Tibial nerve (tissue), 4 donors: ENCODE results near the gene SPATS2. TPM values are rescaled to one million over a fixed set of nuclear protein-coding genes. Genes with fewer than 3 reads are reported as not detected.

ENCODE experiments used
- DNase-seq, 2 donors: peaks; one replicate each; pipeline ENCODE4 v3.0.0-alpha.2; 2019; ENCODE audit warnings: low spot score in 2 of 2
- H3K27ac ChIP-seq, 4 donors: fragments of 200-600 bp; sonication (generic) in 3 of 4; one replicate each; pipeline ENCODE4 v1.5.1; 2017 to 2019; ENCODE audit warnings: mild to moderate bottlenecking in 1 of 4
- H3K27me3 ChIP-seq, 2 donors: fragments of 200-600 bp; sonication (generic) in 1 of 2; one replicate each; pipeline versions ENCODE4 v1.5.1 to v1.6.0; 2017 to 2019
- H3K36me3 ChIP-seq, 3 donors: fragments of 200-600 bp; sonication (generic); one replicate each; pipeline ENCODE4 v1.5.1; 2018 to 2019
- H3K4me1 ChIP-seq, 4 donors: fragments of 200-600 bp; sonication (generic) in 3 of 4; one replicate each; pipeline ENCODE4 v1.5.1; 2017 to 2019
- H3K4me3 ChIP-seq, 4 donors: fragments of 200-600 bp; sonication (generic) in 3 of 4; one replicate each; pipeline ENCODE4 v1.5.1; 2017 to 2019; ENCODE audit warnings: mild to moderate bottlenecking in 1 of 4, moderate library complexity in 1 of 4
- H3K9me3 ChIP-seq, 4 donors: fragments of 200-600 bp; sonication (generic) in 3 of 4; one replicate each; pipeline ENCODE4 v1.5.1; 2017 to 2019
- CTCF ChIP-seq, 5 experiments: fragments of 200-600 bp in 3 of 5; fragments of 450-650 bp in 2 of 5; sonication (generic) in 3 of 5; IDR thresholded peaks; one replicate each; pipeline ENCODE4 v1.5.1; 2016 to 2019; ENCODE audit warnings: antibody characterized with exemption in 5 of 5, mild to moderate bottlenecking in 3 of 5, moderate library complexity in 2 of 5
- EP300 ChIP-seq, 2 donors: sonication (generic); formaldehyde crosslinking; IDR thresholded peaks; one replicate each; pipeline ENCODE4 v1.6.1; 2017; ENCODE audit warnings: antibody characterized with exemption in 2 of 2, mild to moderate bottlenecking in 1 of 2
- POLR2A ChIP-seq, 2 donors: fragments of 450-650 bp; IDR thresholded peaks; one replicate each; pipeline ENCODE4 v1.6.1; 2017; ENCODE audit warnings: antibody characterized with exemption in 2 of 2, mild to moderate bottlenecking in 2 of 2, moderate library complexity in 2 of 2
- WGBS, 2 donors: methylation state at CpG; one replicate each; pipeline ENCODE4 v1.1.5; 2018; 5-methylcytosine and 5-hydroxymethylcytosine counted together
- total RNA-seq, 4 donors: library from RNA; depleted of rRNA; stranded (reverse); fragments of >200 nt; gene quantifications; one replicate each; pipeline ENCODE4 v1.1.0, GENCODE V29; 2016

Gene SPATS2
- total RNA-seq, 4 donors from 2014 or later: 5.9 to 14.7 (median 9.8) TPM

- H3K36me3 ChIP-seq: peaks cover 17 to 75% (median 19%) of the 10 kb centered on the region in 3 donors
- no peaks in the 10 kb centered on the region for H3K4me1 ChIP-seq
- no peak for DNase-seq
- no peaks in the 10 kb centered on the region for H3K9me3 ChIP-seq
- H3K27me3 ChIP-seq: no peaks in the 10 kb centered on the region
- 61 to 67% methylated on average over 7 of the region's 7 CpGs for WGBS, 2 donors
- TF ChIP-seq EP300 (IDR thresholded peaks at IDR 0.05) (no peak), POLR2A (IDR thresholded peaks at IDR 0.05) (no peak), CTCF (IDR thresholded peaks at IDR 0.05) (no peak)
- H3K27ac ChIP-seq: no peak overlapping the region
- H3K4me3 ChIP-seq: no peak overlapping the region
Observed at GRCh38 chr12:49557917-49558215, 190.6 kb downstream of the SPATS2 start.

GRCh38 chr12:49558526-49558925 lies 191.3 kb downstream of the SPATS2 start:
- no peaks in the 10 kb centered on the region for H3K4me1 ChIP-seq
- DNase-seq: no peak
- no peak overlapping the region for H3K27ac ChIP-seq
- no peaks in the 10 kb centered on the region for H3K9me3 ChIP-seq
- H3K4me3 ChIP-seq: no peak overlapping the region
- 93 to 94% methylated on average over 13 of the region's 13 CpGs for WGBS, 2 donors
- H3K27me3 ChIP-seq: no peaks in the 10 kb centered on the region
- peaks cover 17 to 82% (median 19%) of the 10 kb centered on the region in 3 donors for H3K36me3 ChIP-seq
- TF ChIP-seq EP300 (IDR thresholded peaks at IDR 0.05) (no peak), POLR2A (IDR thresholded peaks at IDR 0.05) (no peak), CTCF (IDR thresholded peaks at IDR 0.05) (no peak)

DNA sequence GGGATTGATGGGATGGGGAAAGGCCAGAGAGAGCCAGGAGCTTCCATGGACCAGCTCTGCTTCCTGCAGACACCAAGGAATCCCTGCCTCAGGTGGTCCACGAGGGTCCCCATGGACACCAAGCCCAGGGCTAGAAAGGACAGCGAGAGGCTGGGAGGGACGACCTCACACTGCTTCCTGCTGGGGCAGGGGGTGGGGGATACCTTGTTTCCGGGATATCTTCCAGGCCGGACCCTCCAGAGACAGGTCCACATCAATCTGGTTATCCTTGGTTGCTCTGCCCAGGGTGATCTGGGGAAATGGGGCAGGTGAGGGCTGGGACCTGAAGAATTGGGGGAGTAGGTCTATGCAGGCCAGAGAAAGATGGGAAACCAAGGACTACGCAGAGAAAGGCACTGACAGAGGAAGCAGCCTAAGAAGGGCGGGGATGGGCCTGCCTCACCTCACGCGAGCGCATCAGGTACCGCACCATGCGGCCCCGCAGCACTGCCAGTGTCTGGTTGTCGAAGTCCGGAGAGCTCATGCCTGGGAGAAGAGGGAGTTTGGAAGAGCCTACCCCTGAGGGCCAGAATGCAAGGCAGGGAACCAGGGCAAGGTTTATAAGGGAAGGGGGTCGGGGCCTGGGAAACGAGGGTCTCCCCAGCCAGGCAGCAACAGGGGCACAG lies 191.9 kb downstream of the SPATS2 start:
- Histone ChIP-seq H3K4me3 (no peak overlapping the region), H3K27me3 (no peaks in the 10 kb centered on the region), H3K36me3 (peaks cover 17 to 88% (median 19%) of the 10 kb centered on the region in 3 donors), H3K4me1 (no peaks in the 10 kb centered on the region), H3K27ac (no peak overlapping the region), H3K9me3 (no peaks in the 10 kb centered on the region)
- TF ChIP-seq POLR2A (IDR thresholded peaks at IDR 0.05) (no peak), CTCF (IDR thresholded peaks at IDR 0.05) (no peak), EP300 (IDR thresholded peaks at IDR 0.05) (no peak)
- 91 to 93% methylated on average over 17 of the region's 17 CpGs for WGBS, 2 donors
- no peak for DNase-seq

- TF ChIP-seq POLR2A (IDR thresholded peaks at IDR 0.05): no peak
- TF ChIP-seq EP300 (IDR thresholded peaks at IDR 0.05): no peak
- TF ChIP-seq CTCF (IDR thresholded peaks at IDR 0.05): no peak
- H3K4me3 ChIP-seq: no peak overlapping the region
- peaks cover 17 to 100% (median 19%) of the 10 kb centered on the region in 3 donors for H3K36me3 ChIP-seq
- no peak overlapping the region for H3K27ac ChIP-seq
- no peaks in the 10 kb centered on the region for H3K27me3 ChIP-seq
- no peak for DNase-seq
- H3K4me1 ChIP-seq: peaks cover 0 to 6% (median 0%) of the 10 kb centered on the region in 4 donors
- no peaks in the 10 kb centered on the region for H3K9me3 ChIP-seq
- WGBS, 2 donors: 82 to 89% methylated on average over 7 of the region's 7 CpGs
Observed at GRCh38 chr12:49560695-49561094, 193.4 kb downstream of the SPATS2 start.

GRCh38 chr12:49562233-49562632 lies 195.0 kb downstream of the SPATS2 start:
- Histone ChIP-seq H3K36me3 (peaks cover 17 to 89% (median 19%) of the 10 kb centered on the region in 3 donors), H3K27ac (no peak overlapping the region), H3K4me3 (no peak overlapping the region), H3K4me1 (peaks cover 0 to 21% (median 10%) of the 10 kb centered on the region in 4 donors), H3K9me3 (no peaks in the 10 kb centered on the region), H3K27me3 (no peaks in the 10 kb centered on the region)
- DNase-seq: no peak
- WGBS, 2 donors: 74 to 77% methylated on average over 6 of the region's 6 CpGs
- no peak for TF ChIP-seq CTCF (IDR thresholded peaks at IDR 0.05)
- no peak for TF ChIP-seq POLR2A (IDR thresholded peaks at IDR 0.05)
- no peak for TF ChIP-seq EP300 (IDR thresholded peaks at IDR 0.05)
